ENCODE results near the gene RPH3AL.

Gene RPH3AL

GRCh38 chr17:333626-334396 is 18.8 kb downstream of the RPH3AL start:
- no peak for TF ChIP-seq CTCF (IDR thresholded peaks at IDR 0.05; ENCODE audit: insufficient read depth, low read depth, low read length, missing control alignments)
- no peak overlapping the region for H3K4me3 ChIP-seq (ENCODE audit: low read length)
- DNase-seq (ENCODE audit: low read depth): no peak

- DNase-seq (ENCODE audit: low read depth): peak; percentile 29
- H3K4me3 ChIP-seq (ENCODE audit: low read length): no peak overlapping the region
- no peak for TF ChIP-seq CTCF (IDR thresholded peaks at IDR 0.05; ENCODE audit: insufficient read depth, low read depth, low read length, missing control alignments)
These were observed 19.9 kb downstream of the RPH3AL start for GRCh38 chr17:332558-333322.

- no peak for TF ChIP-seq CTCF (IDR thresholded peaks at IDR 0.05; ENCODE audit: insufficient read depth, low read depth, low read length, missing control alignments)
- H3K4me3 ChIP-seq (ENCODE audit: low read length): no peak overlapping the region
These were observed 20.6 kb downstream of the RPH3AL start for GRCh38 chr17:332023-332422.

GRCh38 chr17:330993-331701 is 21.5 kb downstream of the RPH3AL start:
- no peak overlapping the region for H3K4me3 ChIP-seq (ENCODE audit: low read length)
- no peak for DNase-seq (ENCODE audit: low read depth)
- TF ChIP-seq CTCF (IDR thresholded peaks at IDR 0.05; ENCODE audit: insufficient read depth, low read depth, low read length, missing control alignments): no peak

More at GRCh38 chr17:332023-332422, 20.6 kb downstream of the RPH3AL start:
- no peak for DNase-seq (ENCODE audit: low read depth)

GRCh38 chr17:329784-330420 is 22.7 kb downstream of the RPH3AL start:
- TF ChIP-seq CTCF (IDR thresholded peaks at IDR 0.05; ENCODE audit: insufficient read depth, low read depth, low read length, missing control alignments): no peak
- H3K4me3 ChIP-seq (ENCODE audit: low read length): no peak overlapping the region
- no peak for DNase-seq (ENCODE audit: low read depth)

GRCh38 chr17:327971-328370 is 24.6 kb downstream of the RPH3AL start:
- no peak overlapping the region for H3K4me3 ChIP-seq (ENCODE audit: low read length)
- no peak for DNase-seq (ENCODE audit: low read depth)
- no peak for TF ChIP-seq CTCF (IDR thresholded peaks at IDR 0.05; ENCODE audit: insufficient read depth, low read depth, low read length, missing control alignments)

Data from epithelial cell of esophagus (primary cell).